HCT116 (cell line): ENCODE data around the gene ACTR6. TPM values are rescaled to one million over a fixed set of nuclear protein-coding genes. Genes with fewer than 3 reads are reported as not detected.

Experiments used
- ATAC-seq: fragments of 200-7000 bp; cut with Tn5 transposase; 2 replicates; pipeline ENCODE4 v1.9.1; 2020; ENCODE audit warnings: mild to moderate bottlenecking, moderate library complexity
- BruUV-seq: library from RNA; stranded (reverse); fragments of 400-500 nt; replicated peaks from 2 replicates; lab custom pipeline; 2021; lab: Mats Ljungman, UMichigan
- CTCF ChIA-PET: fragments of 300-600 bp; sonication (Branson Sonifier 250); formaldehyde crosslinking; loops from one replicate; lab custom pipeline; 2021; ENCODE audit warnings: antibody characterized with exemption; lab: Charles Lee
- POLR2A ChIA-PET: fragments of 300-600, 350-600 bp; sonication (Branson Sonifier 250); formaldehyde crosslinking; loops from one replicate; lab custom pipeline; 2021; ENCODE audit warnings: antibody characterized with exemption; lab: Charles Lee
- RAD21 ChIA-PET, 2 experiments: fragments of 300-600 bp; sonication (Branson Sonifier 250); formaldehyde crosslinking; loops; one replicate each; lab custom pipeline; 2023; ENCODE audit warnings: low total read pairs in 2 of 2; ENCODE audit not compliant: uncharacterized antibody in 2 of 2, unreplicated experiment in 2 of 2, low non-redundant PET in 1 of 2; lab: Charles Lee
- DNase-seq: peaks from one replicate; pipeline ENCODE4 v3.0.0-alpha.2; 2010; ENCODE audit warnings: low read depth, low spot score
- H2AFZ ChIP-seq: fragments of 200-600 bp; shearing (Covaris generic), sonication (generic); 2 replicates; pipeline ENCODE4 v1.6.1; 2017; ENCODE audit warnings: low read depth, mixed run types, mixed read lengths, antibody characterized with exemption, low read length; ENCODE audit not compliant: poor library complexity, severe bottlenecking
- H3K27ac ChIP-seq: 2 replicates; pipeline ENCODE4 v1.5.1; 2012; ENCODE audit warnings: low read depth, low read length
- H3K27me3 ChIP-seq: fragments of 200-600 bp; sonication (generic); 2 replicates; pipeline ENCODE4 v1.6.1; 2016; ENCODE audit warnings: mixed run types, low read length, mixed read lengths; ENCODE audit not compliant: insufficient read depth
- H3K36me3 ChIP-seq, 2 experiments: fragments of 200-500 bp in 1 of 2; fragments of 200-600 bp in 1 of 2; sonication (Bioruptor generic) in 1 of 2; sonication (generic) in 1 of 2; 2 replicates each; pipeline versions ENCODE4 v1.5.1 to v1.6.1; 2014 to 2016; ENCODE audit warnings: low read length in 2 of 2, inconsistent platforms in 1 of 2, mixed read lengths in 1 of 2, mixed run types in 1 of 2; ENCODE audit not compliant: insufficient read depth in 2 of 2, control insufficient read depth in 1 of 2
- H3K4me1 ChIP-seq, 2 experiments: fragments of 200-600 bp in 1 of 2; sonication (generic) in 1 of 2; 2 replicates each; pipeline versions ENCODE4 v1.5.1 to v1.6.1; 2012 to 2017; ENCODE audit warnings: low read length in 2 of 2, inconsistent platforms in 1 of 2, mild to moderate bottlenecking in 1 of 2, mixed read lengths in 1 of 2, mixed run types in 1 of 2, moderate library complexity in 1 of 2; ENCODE audit not compliant: insufficient read depth in 2 of 2, control insufficient read depth in 1 of 2
- H3K4me2 ChIP-seq: fragments of 200-600 bp; sonication (generic); 2 replicates; pipeline ENCODE4 v1.6.1; 2017; ENCODE audit warnings: mixed run types, low read length, mixed read lengths
- H3K4me3 ChIP-seq, 2 experiments: fragments of 200-600 bp in 1 of 2; sonication (generic) in 1 of 2; replicated peaks in 1 of 2; 2 replicates each; pipeline ENCODE4 v1.5.1; 2011 to 2016; ENCODE audit warnings: low read length in 2 of 2, control low read depth in 1 of 2, low read depth in 1 of 2, mild to moderate bottlenecking in 1 of 2, mixed read lengths in 1 of 2, mixed run types in 1 of 2
- H3K79me2 ChIP-seq: fragments of 200-600 bp; sonication (generic); 2 replicates; pipeline ENCODE4 v1.6.1; 2017; ENCODE audit warnings: mild to moderate bottlenecking, mixed run types, low read length, moderate library complexity, mixed read lengths; ENCODE audit not compliant: insufficient read depth
- H3K9ac ChIP-seq: fragments of 200-600 bp; sonication (generic); 2 replicates; pipeline ENCODE4 v1.6.1; 2016; ENCODE audit warnings: low read length, mixed read lengths
- H3K9me2 ChIP-seq: fragments of 200-600 bp; sonication (generic), shearing (Covaris generic); 2 replicates; pipeline ENCODE4 v1.6.1; 2017; ENCODE audit warnings: mixed run types, mild to moderate bottlenecking, moderate library complexity; ENCODE audit not compliant: insufficient read depth
- H3K9me3 ChIP-seq, 2 experiments: fragments of 200-500 bp in 1 of 2; fragments of 200-600 bp in 1 of 2; sonication (Bioruptor generic) in 1 of 2; sonication (generic) in 1 of 2; 2 replicates each; pipeline ENCODE4 v1.6.1; 2014 to 2017; ENCODE audit warnings: low read length in 2 of 2, mixed read lengths in 2 of 2, inconsistent platforms in 1 of 2, low read depth in 1 of 2, mild to moderate bottlenecking in 1 of 2, mixed run types in 1 of 2, moderate library complexity in 1 of 2; ENCODE audit not compliant: control insufficient read depth in 1 of 2, insufficient read depth in 1 of 2
- H4K20me1 ChIP-seq: fragments of 200-600 bp; sonication (generic), shearing (Covaris generic); 2 replicates; pipeline ENCODE4 v1.6.1; 2017; ENCODE audit warnings: mixed run types, mild to moderate bottlenecking, moderate library complexity; ENCODE audit not compliant: insufficient read depth
- CBX3 ChIP-seq: IDR thresholded peaks from 2 replicates; pipeline ENCODE4 v1.6.1; 2012; ENCODE audit warnings: low read depth
- EZH2 ChIP-seq: fragments of 200-600 bp; sonication (generic); IDR thresholded peaks from 2 replicates; pipeline ENCODE4 v1.6.1; 2017; ENCODE audit warnings: antibody characterized with exemption, mixed run types
- MAX ChIP-seq: IDR thresholded peaks from 2 replicates; pipeline ENCODE4 v1.6.1; 2012
- POLR2AphosphoS5 ChIP-seq: IDR thresholded peaks from 2 replicates; pipeline ENCODE4 v1.6.1; 2011; ENCODE audit warnings: mild to moderate bottlenecking, low read depth, low read length, moderate library complexity
- RAD21 ChIP-seq: IDR thresholded peaks from 2 replicates; pipeline ENCODE4 v1.6.1; 2012; ENCODE audit warnings: low read depth, mild to moderate bottlenecking
- SIN3A ChIP-seq: IDR thresholded peaks from 2 replicates; pipeline ENCODE4 v1.6.1; 2012; ENCODE audit warnings: low read depth
- SRF ChIP-seq: IDR thresholded peaks from 2 replicates; pipeline ENCODE4 v1.6.1; 2012; ENCODE audit warnings: low read depth
- YY1 ChIP-seq: IDR thresholded peaks from 2 replicates; pipeline ENCODE4 v1.6.1; 2011; ENCODE audit warnings: low read length, low read depth, moderate library complexity, mild to moderate bottlenecking; ENCODE audit not compliant: insufficient replicate concordance; ENCODE audit errors: extremely low read depth
- ZFX ChIP-seq: fragments of 450-650 bp; IDR thresholded peaks from 2 replicates; pipeline ENCODE4 v1.6.1; 2017
- intact Hi-C: fragments of 100-400 bp; cut with micrococcal nuclease; formaldehyde crosslinking; loops from 2 replicates; pipeline ENCODE4 v1.10.0; 2022
- total RNA-seq: library from RNA; stranded (reverse); gene quantifications from one replicate; pipeline ENCODE4 v1.2.1, GENCODE V29; 2021; ENCODE audit not compliant: unreplicated experiment
- TF ChIP-seq, protein P1 (sequence below), 3 experiments: fragments of 200-600 bp in 1 of 3; sonication (generic) in 1 of 3; IDR thresholded peaks in 2 of 3; conservative IDR thresholded peaks in 1 of 3; 2 replicates each; pipeline ENCODE4 v1.5.1; 2012 to 2017; ENCODE audit warnings: low read depth in 2 of 3, low read length in 2 of 3, antibody characterized with exemption in 1 of 3, borderline replicate concordance in 1 of 3, control low read depth in 1 of 3, mild to moderate bottlenecking in 1 of 3, mixed read lengths in 1 of 3, mixed run types in 1 of 3, moderate library complexity in 1 of 3; ENCODE audit not compliant: insufficient read depth in 1 of 3
- TF ChIP-seq, protein P2 (sequence below): IDR thresholded peaks from 2 replicates; pipeline ENCODE4 v1.6.1; 2012; ENCODE audit warnings: low read depth

The ACTR6 gene
- total RNA-seq, 1 experiment from 2014 or later, result 40.4 TPM

DNA sequence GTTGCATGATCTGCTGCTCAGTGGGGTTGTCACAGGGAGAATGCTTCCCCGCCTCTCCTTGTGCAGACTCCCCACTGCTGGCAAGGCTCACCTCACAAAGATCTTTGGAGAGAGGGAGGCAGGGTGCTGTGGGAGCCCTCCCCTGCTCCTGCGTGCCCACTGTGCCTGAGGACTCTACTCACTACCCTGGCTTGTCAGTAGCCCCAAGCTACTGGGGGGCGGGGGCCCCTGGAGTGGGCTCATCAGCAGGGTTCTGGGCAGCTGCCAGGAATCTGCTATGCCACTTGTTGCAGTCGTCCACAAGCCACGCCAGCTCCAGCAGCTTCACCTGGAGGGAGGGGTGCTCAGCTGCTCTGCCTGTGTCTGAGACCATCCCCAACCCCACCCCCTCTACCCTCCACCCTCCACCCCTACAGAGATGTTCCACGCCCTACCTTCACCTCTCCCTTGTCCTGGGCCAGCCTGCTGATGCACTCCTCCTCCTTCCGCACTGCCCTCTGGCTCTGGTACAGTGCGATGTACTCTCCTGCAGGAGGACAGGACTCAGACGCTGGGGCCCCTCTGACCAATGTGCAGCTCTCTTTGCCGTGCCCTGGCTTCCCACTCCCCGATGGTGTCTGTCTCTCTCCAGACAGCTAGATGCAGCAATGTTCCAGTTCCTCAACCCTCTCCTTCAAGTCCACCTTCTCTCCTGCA lies 43.7 kb upstream of the ACTR6 start:
- intact Hi-C loops, result no loop called here
- no peaks in the 10 kb centered on the region for H3K27me3 ChIP-seq
- H3K4me3 ChIP-seq, result no peak overlapping the region
- ChIA-PET POLR2A (no interaction called here), RAD21 (no interaction called here), CTCF (no interaction called here)
- H3K9ac ChIP-seq, result no peak overlapping the region
- H3K9me2 ChIP-seq, result no peaks in the 10 kb centered on the region
- no peaks in the 10 kb centered on the region for H3K36me3 ChIP-seq
- no peak overlapping the region for H2AFZ ChIP-seq
- BruUV-seq, result no TSS peak
- no peaks in the 10 kb centered on the region for H3K4me1 ChIP-seq
- no peaks in the 10 kb centered on the region for H3K79me2 ChIP-seq
- DNase-seq, result no peak
- H4K20me1 ChIP-seq, result no peaks in the 10 kb centered on the region
- TF ChIP-seq EZH2 (no peak), RAD21 (no peak), MAX (no peak), CBX3 (no peak), SRF (no peak), ZFX (no peak), YY1 (no peak), SIN3A (no peak), POLR2AphosphoS5 (no peak)
- TF ChIP-seq, protein P1, sequence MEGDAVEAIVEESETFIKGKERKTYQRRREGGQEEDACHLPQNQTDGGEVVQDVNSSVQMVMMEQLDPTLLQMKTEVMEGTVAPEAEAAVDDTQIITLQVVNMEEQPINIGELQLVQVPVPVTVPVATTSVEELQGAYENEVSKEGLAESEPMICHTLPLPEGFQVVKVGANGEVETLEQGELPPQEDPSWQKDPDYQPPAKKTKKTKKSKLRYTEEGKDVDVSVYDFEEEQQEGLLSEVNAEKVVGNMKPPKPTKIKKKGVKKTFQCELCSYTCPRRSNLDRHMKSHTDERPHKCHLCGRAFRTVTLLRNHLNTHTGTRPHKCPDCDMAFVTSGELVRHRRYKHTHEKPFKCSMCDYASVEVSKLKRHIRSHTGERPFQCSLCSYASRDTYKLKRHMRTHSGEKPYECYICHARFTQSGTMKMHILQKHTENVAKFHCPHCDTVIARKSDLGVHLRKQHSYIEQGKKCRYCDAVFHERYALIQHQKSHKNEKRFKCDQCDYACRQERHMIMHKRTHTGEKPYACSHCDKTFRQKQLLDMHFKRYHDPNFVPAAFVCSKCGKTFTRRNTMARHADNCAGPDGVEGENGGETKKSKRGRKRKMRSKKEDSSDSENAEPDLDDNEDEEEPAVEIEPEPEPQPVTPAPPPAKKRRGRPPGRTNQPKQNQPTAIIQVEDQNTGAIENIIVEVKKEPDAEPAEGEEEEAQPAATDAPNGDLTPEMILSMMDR (IDR thresholded peaks at IDR 0.05 in 2 of 3, conservative IDR thresholded peaks at IDR 0.05 in 1 of 3; ENCODE audit: borderline replicate concordance in 1 of 3, insufficient read depth in 1 of 3, low read depth in 2 of 3, low read length in 2 of 3), result no peak
- TF ChIP-seq, protein P2, sequence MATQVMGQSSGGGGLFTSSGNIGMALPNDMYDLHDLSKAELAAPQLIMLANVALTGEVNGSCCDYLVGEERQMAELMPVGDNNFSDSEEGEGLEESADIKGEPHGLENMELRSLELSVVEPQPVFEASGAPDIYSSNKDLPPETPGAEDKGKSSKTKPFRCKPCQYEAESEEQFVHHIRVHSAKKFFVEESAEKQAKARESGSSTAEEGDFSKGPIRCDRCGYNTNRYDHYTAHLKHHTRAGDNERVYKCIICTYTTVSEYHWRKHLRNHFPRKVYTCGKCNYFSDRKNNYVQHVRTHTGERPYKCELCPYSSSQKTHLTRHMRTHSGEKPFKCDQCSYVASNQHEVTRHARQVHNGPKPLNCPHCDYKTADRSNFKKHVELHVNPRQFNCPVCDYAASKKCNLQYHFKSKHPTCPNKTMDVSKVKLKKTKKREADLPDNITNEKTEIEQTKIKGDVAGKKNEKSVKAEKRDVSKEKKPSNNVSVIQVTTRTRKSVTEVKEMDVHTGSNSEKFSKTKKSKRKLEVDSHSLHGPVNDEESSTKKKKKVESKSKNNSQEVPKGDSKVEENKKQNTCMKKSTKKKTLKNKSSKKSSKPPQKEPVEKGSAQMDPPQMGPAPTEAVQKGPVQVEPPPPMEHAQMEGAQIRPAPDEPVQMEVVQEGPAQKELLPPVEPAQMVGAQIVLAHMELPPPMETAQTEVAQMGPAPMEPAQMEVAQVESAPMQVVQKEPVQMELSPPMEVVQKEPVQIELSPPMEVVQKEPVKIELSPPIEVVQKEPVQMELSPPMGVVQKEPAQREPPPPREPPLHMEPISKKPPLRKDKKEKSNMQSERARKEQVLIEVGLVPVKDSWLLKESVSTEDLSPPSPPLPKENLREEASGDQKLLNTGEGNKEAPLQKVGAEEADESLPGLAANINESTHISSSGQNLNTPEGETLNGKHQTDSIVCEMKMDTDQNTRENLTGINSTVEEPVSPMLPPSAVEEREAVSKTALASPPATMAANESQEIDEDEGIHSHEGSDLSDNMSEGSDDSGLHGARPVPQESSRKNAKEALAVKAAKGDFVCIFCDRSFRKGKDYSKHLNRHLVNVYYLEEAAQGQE, result no peak
- no peak overlapping the region for H3K27ac ChIP-seq
- no peaks in the 10 kb centered on the region for H3K9me3 ChIP-seq
- no peak overlapping the region for H3K4me2 ChIP-seq
- no peak for ATAC-seq
